Stromal cell of bone marrow (primary cell): ENCODE data around the gene LTC4S.
A peak's percentile ranks its signal among the peaks of the same experiment; 100 is the strongest.

ENCODE experiments used
- DNase-seq: peaks from one replicate; pipeline ENCODE4 v3.0.0-alpha.2; 2012; ENCODE audit warnings: low read depth

LTC4S gene

DNA sequence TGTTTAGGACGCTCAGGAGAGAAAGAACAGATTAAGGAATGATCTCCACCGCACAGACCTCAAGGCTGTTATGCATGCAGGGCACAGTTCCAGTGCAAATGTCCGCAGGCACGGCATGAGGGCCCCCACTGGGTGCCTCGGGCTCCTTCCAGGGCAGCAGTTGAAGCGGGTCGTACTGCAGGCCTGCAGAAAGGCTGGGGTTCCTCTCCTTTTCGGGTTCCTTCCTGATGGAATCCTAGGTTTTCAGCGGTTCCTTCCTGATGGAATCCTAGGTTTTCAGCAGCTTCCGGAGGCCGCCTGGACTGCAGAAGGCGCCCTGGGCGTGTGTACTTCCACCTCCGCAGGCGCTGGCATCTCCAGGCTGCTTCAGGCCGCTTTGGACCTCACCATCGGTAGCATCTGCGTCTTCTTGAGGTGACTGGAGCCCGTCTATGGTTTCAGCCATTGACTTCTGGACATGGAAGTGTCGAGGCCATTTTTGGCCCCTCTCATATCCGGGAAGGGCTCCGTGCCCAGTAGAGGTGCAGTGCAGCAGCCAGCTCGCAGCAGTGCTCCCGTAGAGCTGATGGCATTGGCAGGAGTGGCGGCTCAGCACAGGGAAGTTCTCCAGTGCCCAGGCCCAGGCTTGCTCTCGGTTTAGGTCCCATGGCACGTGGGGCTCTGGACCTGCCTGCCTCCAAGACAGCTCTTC, 18.5 kb downstream of the LTC4S start:
- DNase-seq: no peak

DNA sequence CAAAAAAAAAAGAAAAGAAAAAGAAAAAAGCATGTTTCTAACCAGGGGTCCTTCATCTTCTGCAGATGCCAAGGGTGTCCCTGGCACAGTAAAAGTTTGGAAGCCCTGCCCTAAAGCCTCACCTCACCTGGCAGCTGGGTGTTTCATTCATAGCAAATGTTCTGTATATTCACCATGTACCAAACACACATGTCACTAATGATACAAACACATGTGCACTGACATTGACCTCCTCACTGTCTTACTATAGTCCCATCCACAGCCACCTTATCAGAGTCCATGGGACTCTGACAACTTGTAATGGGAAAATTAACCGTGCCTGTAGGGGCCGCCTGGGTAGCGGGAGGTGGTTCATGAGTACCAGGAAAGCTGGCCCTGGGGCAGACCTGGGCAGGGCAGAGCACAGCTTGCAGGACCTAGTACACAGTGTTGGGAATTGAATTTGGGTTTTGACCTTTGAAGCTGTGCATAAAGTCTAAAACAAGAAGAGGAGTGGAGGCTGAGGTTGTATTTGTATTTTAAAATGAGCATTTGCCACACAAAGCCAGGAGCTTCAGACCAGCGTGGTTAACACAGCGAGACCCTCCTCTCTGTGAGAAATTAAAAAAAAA, 19.3 kb downstream of the LTC4S start:
- no peak for DNase-seq

DNA sequence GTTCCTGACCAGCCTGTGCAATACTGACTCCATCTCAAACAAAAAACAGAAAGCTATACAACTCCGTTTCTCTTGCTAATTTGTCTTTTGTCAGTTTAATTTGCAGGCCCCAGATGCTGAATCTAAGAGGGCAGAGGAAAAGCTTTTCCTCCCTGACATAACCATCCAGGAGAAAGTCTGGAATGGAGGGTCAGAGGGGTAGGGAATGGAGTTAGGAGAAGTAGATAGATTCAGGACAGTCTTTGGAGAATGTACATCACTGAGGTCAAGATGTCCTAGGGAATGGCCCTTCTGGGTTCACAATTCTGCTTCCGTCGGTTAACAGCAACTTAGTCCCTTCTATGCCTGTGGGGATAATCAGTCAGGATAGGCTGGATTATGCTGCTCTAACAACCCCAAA, 20.3 kb downstream of the LTC4S start:
- DNase-seq: no peak

DNA sequence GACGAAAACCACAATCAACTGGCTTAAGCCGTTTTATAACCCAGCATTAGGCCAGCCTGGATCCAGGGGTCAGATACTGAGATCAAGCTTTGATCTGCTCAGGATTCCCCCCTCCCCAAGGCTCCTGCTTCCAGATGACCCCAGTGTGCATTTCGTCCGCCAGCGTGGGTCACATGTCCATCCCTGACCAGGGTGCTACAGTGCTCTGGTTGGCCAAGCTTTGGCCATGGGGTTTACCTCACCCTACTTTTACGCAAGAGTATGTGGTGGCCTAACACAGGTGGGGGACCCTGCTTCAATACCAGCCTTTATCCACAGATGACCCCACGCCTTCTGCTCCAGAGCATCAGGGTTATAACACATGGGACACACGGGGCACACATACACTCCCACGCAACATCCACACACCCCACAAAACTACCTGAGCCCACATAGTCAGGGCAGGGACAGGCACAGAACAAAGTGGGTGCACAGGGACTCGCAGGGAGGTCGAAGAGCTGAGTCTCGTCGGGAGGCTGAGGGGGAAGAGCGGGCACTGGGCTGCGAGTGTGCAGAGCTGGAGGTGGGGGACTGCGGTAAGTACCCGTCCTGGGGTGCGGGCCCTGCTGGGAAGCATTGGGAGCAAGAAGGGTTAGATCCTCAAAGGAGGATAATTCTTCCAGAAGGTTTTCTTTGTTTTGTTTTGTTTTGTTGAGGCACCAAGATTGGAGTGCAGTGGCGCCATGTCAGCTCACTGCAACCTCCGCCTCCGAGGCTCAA, 21.9 kb downstream of the LTC4S start:
- no peak for DNase-seq

DNA sequence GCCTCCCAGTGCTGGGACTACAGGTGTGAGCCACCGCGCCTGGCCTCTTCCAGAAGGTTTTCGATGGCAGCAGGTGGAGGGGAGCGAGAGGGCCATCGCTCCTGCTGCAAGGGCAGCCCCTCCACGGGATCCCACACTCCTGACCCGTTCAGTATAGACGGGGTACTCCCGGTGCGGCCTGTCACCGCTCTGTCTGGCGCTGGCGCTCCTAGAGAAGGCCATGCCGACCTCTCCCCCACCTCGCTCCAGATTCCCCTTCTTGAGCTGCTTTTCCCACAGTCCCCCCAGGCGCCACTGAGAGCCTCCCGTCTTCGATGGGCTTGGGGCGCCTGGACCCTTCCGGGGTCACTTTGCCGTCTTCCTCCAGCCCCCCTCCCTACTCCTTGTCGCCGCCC, 22.6 kb downstream of the LTC4S start:
- no peak for DNase-seq

DNA sequence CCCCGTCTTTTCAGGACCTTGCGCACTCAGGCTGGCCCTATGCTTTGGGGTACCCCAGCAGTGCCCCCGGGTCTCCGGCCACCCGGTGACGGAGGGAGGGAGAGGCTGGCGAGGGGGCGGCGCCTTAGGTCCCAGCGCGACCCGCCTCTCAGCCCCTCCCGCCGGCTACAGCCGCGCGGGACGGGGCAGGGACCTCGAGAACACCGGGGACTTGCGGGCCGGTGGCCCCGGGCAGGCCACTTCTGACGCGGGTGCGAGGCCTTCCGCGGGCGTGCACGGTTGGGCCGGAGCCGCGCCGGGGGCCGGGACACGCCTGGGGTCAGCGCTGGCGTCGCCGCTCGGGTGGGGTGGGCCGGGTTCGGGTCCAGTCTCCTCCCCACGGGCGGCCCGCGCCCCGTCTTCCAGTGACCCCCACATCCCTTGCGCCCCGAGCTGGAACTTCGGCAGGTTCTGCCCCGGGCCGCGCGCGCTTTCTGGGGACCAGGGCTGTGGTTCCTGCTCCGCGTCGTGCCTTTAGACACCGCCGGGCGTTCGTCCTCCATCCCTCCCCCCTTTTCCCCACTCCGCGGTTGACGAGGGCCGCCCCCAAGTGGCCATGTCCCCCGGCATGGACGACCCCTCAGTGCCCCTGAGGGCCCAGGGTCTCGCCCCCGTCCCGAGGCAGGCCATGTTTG, 23.1 kb downstream of the LTC4S start:
- no peak for DNase-seq

DNA sequence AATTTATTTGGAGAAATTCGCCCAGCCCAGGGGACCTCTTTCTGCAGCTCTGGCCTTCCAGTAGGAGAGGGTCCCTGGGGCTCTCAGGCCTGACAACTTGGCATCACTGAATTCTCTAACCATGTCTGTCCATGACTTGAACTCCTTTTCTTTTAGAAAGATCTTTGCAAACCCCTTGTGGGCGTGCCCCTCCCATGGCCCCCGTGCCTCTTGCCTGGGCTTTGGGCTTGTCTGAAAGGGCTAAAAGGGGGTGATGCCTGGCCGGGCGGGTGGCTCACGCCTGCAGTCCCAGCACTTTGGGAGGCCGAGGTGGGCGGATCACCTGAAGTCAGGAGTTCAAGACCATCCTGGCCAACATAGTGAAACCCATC, 23.7 kb downstream of the LTC4S start:
- DNase-seq: no peak

DNA sequence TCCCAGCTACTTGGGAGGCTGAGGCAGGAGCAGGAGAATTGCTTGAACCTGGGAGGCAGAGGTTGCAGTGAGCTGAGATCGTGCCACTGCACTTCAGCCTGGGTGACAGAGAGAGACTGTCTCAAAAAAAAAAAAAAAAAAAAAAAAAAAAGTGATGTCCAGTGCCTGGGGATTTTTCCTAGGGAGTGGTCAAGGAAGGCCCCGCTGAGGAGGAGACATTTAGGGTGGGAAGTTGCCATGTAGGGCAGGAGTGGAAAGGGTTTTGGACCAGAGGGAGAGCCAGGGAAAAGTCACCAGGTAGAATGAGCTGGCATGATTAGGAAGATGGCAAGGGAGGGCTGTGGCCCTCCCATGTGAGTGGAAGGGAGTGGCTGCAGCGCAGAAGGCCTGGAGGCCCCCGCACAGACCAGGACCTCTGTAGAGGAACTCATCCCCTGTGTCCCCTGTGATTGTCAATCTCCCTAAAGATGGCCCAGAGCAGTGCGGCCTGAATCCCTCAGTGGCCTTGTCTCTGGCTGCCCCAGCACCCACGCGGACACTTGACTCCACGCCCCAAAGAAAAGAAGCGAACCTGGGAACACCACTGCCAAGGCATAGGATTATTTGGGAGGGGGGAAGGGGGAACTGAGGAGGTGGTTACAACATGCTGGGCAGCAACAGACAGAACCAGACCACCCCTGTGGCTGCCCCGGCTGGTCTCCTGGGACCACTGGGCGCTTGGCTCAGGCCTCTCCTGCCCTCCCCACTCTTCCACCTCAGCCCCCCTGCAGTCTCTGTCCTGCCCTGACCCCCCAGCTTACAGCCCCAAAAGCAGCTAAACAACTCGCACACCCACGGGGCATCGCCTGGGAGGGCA, 24.3 kb downstream of the LTC4S start:
- no peak for DNase-seq

DNA sequence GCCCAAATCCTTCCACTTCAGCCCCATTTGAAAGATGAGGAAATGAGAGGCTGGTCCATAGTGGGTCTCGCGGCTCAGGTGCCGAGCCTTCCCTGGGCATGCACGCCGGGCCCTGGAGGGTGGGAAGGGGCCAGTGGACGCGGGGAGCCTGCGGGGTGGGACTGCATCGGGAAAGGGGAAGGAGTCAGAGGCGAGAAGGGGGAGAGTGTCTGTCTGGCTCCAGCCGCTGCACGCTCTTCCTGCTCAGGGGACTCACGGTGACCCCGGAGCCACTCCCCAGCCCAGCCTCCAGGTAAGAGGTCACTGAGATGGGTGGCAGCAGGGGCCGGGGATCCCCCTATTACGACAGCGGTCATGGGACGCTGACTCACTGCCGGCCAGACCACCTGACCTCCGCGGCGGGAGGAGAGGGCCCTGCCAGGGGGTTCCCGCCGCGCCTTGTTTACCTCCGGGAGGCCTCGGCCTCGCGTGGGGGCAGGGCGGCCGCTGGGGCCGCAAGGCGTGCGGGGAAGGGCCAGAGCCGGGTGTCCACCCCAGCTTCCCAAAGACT, 25.0 kb downstream of the LTC4S start:
- DNase-seq: peak; percentile 84

DNA sequence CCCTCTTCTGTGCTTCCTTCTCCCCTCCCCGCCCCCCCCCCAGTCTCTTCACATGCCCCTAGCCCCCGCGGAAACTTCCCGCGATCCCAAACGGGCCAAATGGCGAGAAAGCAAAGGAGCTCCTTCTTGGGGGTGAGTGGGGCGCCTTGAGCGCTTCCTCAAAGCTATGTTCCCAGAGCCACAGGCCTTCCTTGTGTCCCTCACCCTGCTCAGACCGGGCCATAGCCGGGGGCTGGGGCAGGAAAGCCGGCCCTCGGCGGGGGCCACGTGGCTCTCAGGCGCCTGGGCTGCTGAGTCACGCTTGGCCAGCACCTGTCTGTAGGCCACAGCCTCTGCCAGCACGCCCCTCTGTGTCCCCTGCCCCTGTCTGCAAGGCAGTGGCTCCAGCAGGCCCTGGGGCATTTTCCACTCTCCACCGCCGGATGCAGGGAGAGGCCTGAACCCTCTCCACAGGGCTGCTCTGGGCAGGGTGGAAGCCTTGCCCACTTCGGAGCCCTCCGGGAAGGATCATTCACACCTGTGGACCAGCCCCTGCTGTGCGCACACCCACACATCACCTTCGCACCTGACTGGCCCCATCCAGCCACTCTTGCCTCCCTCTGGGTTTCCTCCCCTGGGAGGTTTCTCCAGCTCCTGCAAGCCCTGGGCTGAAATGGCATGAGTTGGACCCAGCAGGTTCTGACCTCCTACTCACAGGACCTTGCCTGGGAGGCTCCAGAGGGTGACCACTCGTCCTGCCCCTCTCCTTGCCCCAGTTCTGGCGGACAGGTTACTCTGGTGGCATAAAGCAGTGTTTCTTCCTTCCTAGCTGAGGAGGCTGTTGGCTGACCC, 25.7 kb downstream of the LTC4S start:
- peak; percentile 36 for DNase-seq

DNA sequence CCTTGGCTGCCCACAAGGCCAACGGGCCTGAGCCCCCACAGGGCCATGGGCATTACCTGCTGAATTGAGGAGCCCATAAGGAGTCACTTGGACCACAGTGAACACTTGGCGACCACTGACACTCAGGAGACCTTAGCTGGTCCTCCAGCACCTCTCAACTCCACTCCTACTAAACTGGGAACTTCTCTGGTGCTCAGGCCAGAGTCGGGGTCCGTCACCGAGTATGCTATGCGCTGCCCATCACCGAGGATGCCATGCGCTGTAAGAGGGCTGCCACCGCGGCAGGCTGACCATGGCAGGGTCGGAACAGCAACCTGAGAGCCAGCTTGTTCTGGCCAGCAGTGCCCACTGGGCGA, 26.3 kb downstream of the LTC4S start:
- no peak for DNase-seq

DNA sequence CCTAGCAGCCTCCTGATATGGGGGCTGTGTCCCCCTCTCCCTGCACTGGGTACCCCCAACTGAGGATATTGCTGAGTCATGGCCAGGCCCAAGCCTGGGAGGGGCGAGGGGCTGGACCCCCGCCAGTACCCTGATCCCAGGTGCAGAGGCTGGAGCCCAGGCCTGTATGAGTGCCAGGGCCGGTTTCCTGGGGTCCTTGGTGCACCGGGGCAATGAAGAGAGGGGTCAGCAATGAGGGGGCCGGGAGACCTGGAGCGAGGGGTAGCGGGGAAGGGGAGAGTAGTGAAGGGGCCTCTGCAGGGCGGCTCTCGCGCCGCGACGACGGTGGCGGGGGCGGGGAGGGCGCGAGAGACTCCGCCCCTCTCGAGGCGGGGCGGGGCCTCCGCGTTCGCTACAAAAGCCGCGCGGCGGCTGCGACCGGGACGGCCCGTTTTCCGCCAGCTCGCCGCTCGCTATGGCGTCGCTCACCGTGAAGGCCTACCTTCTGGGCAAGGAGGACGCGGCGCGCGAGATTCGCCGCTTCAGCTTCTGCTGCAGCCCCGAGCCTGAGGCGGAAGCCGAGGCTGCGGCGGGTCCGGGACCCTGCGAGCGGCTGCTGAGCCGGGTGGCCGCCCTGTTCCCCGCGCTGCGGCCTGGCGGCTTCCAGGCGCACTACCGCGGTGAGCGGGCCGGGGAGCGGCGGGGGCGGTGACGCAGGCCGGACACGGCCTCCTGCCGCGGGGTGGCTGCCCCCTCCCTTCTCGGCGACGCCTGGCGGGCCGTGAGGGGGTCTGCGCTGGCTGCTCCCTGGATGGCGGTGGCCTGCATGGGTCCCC, 26.9 kb downstream of the LTC4S start, which contains the start of gene SQSTM1:
Gene SQSTM1 (plus strand): TSS at position 423 of the 815 bp plus-strand sequence. CDS start 32 bp downstream, at position 455.
- peak; percentile 56 for DNase-seq

DNA sequence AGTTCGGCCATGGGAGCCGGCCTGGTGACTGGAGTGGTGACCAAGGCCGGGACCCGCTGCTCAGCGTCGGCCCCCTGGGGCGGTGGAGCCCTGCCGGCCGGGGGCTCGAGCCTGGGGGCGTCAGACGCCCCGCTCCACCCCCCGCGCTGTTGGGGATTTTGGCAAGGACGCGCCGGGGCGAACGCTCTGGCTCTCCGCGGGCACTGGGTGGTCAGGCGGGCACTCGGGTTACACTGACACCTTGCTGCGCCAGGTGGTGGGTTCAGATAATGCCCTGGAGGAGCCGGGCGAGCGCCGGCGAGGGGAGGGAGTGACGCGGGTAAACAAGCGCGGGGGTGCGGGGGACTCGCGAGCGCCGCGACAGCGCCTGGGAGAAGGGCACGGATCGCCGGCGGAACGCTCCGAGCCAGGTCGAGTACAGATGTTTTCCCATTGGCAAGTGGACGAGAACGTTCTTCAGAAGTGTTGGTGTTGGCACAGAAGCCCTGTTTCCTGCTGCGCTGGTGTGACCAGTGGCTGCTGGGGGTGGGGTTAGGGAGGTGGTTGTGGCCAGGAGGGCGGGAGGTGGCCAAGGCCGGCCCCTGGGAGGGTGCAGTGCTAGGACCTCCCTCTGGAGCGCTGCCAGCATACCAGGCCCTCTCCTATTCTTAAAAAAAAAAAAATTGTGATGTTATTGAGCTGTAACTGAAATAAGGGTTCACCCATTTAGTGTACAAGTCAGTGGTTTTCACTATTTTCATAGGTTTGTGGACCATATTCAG, 27.7 kb downstream of the LTC4S start:
- DNase-seq: peak; percentile 88

DNA sequence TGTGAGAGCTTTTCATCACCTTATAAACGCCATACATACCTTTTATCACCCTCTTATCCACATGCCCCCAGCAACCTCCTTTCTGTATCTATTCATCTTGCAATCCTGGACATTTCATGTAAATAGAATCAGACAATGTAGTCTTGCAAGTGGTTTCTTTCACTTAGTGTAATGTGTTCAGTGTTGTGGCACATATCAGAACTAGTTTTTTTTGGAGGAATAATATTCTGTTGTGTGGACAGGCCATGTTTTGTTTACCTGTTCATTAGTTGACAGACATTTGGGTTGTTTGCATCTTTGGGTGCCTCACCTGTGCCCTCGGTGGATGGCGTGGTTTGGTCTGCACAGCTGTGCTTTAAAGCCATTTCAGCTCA, 28.3 kb downstream of the LTC4S start:
- DNase-seq: no peak

DNA sequence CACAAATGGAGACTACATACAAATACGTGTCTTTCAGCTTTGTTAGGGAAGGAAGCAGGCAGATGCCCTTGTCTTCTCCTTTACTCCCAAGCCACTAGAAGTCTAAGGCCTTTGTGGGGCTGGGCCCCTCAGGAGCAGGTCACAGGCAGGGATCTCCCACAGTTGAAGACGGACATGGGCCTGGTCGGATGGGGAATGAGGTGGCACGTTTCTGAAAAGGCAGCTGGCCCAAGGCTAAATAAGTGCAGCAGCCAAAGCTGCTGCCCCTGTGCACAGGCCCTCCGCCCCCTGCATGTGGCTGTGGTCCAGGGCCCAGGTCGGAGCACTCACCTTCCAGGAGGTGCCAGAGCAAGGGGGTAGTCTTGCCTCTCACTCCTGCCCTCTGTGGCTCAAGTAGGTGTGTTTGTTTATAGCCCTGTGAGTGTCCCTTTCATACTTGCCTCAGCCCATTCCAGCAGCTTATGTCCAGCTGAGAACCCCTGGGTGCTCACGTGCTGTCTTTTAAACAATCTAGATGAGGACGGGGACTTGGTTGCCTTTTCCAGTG, 28.7 kb downstream of the LTC4S start:
- no peak for DNase-seq

DNA sequence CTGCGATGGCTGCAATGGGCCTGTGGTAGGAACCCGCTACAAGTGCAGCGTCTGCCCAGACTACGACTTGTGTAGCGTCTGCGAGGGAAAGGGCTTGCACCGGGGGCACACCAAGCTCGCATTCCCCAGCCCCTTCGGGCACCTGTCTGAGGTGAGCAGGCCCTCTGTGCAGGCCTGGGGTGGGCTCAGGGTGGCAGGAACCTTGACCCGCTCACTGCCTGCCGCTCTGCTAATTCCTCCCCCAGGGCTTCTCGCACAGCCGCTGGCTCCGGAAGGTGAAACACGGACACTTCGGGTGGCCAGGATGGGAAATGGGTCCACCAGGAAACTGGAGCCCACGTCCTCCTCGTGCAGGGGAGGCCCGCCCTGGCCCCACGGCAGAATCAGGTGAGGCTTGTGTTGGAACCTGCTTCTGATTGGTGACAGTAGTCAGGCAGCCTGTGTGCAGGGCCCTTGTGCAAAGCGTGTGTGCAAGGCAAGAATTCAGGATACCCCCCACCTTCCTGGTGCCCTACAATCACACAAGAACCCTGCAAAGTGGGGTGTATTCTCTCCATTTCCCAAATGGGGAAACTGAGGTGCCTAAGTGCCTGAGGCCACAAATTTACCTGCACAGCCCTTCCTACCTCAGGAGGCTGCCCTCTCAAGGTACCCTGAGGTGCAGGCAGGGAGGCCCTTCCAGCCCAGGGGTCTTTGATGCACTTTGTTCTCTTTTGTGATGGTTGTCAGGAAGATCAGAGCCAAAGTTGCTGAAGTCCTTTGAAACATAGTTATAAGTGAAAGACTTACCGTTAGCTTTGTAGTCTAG, 30.4 kb downstream of the LTC4S start:
- DNase-seq: no peak

DNA sequence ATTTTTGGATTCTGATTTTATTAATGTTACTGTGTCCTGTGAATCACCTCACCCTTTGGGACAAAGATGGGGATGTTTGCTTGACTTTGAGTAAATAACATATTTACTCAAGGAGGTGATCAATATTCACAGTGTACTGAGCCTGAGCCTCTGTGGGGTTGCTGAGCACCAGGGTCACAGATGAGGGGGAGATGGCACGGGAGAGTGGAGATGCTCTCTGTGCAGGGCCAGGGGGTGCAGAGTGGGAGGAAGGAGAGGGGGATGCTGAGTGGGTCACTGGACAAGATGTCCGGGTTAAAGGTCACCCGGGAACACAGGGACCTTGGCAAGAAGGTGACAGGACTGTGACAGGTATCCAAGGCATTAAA, 30.9 kb downstream of the LTC4S start:
- DNase-seq: no peak

DNA sequence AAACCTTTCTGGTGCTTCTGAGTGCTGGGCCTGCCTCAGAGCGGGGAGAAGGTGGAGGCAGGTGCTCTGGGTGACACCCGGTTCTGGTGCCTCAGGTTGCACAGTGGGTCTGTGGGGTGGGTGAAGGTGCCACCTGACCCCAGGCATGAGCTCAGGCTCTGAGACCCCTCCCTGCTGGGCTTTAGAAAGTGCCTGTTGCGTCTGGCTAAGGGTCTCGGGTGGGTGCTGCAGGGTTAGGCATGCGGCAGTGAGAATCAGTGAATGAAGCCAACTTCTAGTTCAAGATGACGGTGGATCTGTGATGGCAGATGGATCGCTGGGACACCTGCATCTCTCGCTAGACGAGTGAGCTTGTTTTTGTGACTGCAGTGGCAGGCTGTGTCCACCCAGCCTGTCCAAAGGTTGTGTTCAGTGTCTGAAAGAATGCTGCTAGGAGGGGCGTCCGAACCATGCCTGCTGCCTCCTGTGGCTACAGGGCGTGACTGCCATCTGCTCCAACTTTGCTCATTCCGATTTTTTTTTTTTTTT, 31.9 kb downstream of the LTC4S start:
- no peak for DNase-seq
